ENCODE measurements around the gene ANKRD30A.

GRCh38 chr10:37226524-37226923 is 101.1 kb downstream of the ANKRD30A start:
- TF ChIP-seq EP300 (IDR thresholded peaks at IDR 0.05) (no peak), POLR2AphosphoS5 (IDR thresholded peaks at IDR 0.05) (no peak)
